H9 (cell line): Measurements from ENCODE around the gene PNMT. TPM values are rescaled to one million over a fixed set of nuclear protein-coding genes. Genes with fewer than 3 reads are reported as not detected.

ENCODE experiments used
- DNase-seq: peaks from one replicate; pipeline ENCODE4 v3.0.0-alpha.2; 2017
- H2AFZ ChIP-seq: one replicate; pipeline ENCODE4 v1.6.1; 2013; ENCODE audit warnings: mild to moderate bottlenecking, low read length, control low read depth, moderate library complexity
- H2AK5ac ChIP-seq: 2 replicates; pipeline ENCODE4 v1.6.1; 2013; ENCODE audit warnings: low read length, control low read depth, mixed read lengths; ENCODE audit not compliant: insufficient read length
- H2BK120ac ChIP-seq: one replicate; pipeline ENCODE4 v1.6.1; 2013; ENCODE audit warnings: low read depth, mild to moderate bottlenecking, low read length, control low read depth, inconsistent platforms; ENCODE audit not compliant: poor library complexity, severe bottlenecking
- H2BK12ac ChIP-seq: 2 replicates; pipeline ENCODE4 v1.6.1; 2013; ENCODE audit warnings: low read length, control low read depth, mixed read lengths, low read depth; ENCODE audit not compliant: insufficient read length
- H2BK15ac ChIP-seq: 2 replicates; pipeline ENCODE4 v1.6.1; 2013; ENCODE audit warnings: low read depth, low read length, control low read depth
- H2BK20ac ChIP-seq: one replicate; pipeline ENCODE4 v1.6.1; 2013; ENCODE audit warnings: low read depth, mild to moderate bottlenecking, low read length, control low read depth, inconsistent platforms; ENCODE audit not compliant: poor library complexity, severe bottlenecking
- H2BK5ac ChIP-seq: 2 replicates; pipeline ENCODE4 v1.6.1; 2013; ENCODE audit warnings: low read length, control low read depth, mixed read lengths; ENCODE audit not compliant: insufficient read length
- H3K14ac ChIP-seq: 2 replicates; pipeline ENCODE4 v1.6.1; 2013; ENCODE audit warnings: low read length, control low read depth; ENCODE audit not compliant: insufficient read depth
- H3K18ac ChIP-seq: 2 replicates; pipeline ENCODE4 v1.6.1; 2013; ENCODE audit warnings: low read depth, mild to moderate bottlenecking, mixed read lengths, low read length, control low read depth; ENCODE audit not compliant: insufficient read length
- H3K23ac ChIP-seq: 2 replicates; pipeline ENCODE4 v1.6.1; 2013; ENCODE audit warnings: low read length, control low read depth, mixed read lengths, low read depth; ENCODE audit not compliant: insufficient read length
- H3K23me2 ChIP-seq: 2 replicates; pipeline ENCODE4 v1.6.1; 2013; ENCODE audit warnings: low read depth, mild to moderate bottlenecking, mixed read lengths, low read length, control low read depth; ENCODE audit not compliant: insufficient read length, poor library complexity, severe bottlenecking
- H3K27ac ChIP-seq: 2 replicates; pipeline ENCODE4 v1.5.1; 2013; ENCODE audit warnings: low read length, control low read depth, mixed read lengths, low read depth; ENCODE audit not compliant: insufficient read length
- H3K27me3 ChIP-seq: 2 replicates; pipeline ENCODE4 v1.6.1; 2013; ENCODE audit warnings: low read length, control low read depth, inconsistent platforms; ENCODE audit not compliant: insufficient read depth
- H3K4ac ChIP-seq: 2 replicates; pipeline ENCODE4 v1.6.1; 2013; ENCODE audit warnings: low read depth, mild to moderate bottlenecking, control low read depth, inconsistent platforms, low read length, moderate library complexity
- H3K4me1 ChIP-seq: 2 replicates; pipeline ENCODE4 v1.6.1; 2013; ENCODE audit warnings: low read length, control low read depth, inconsistent platforms; ENCODE audit not compliant: insufficient read depth
- H3K4me2 ChIP-seq: 2 replicates; pipeline ENCODE4 v1.6.1; 2013; ENCODE audit warnings: low read length, control low read depth, mixed read lengths; ENCODE audit not compliant: insufficient read length, insufficient read depth
- H3K56ac ChIP-seq: 2 replicates; pipeline ENCODE4 v1.6.1; 2013; ENCODE audit warnings: low read depth, mild to moderate bottlenecking, mixed read lengths, low read length, control low read depth; ENCODE audit not compliant: insufficient read length
- H3K79me1 ChIP-seq: 2 replicates; pipeline ENCODE4 v1.6.1; 2013; ENCODE audit warnings: low read depth, mild to moderate bottlenecking, moderate library complexity, low read length, control low read depth, inconsistent platforms; ENCODE audit not compliant: insufficient read depth, poor library complexity, severe bottlenecking
- H3K79me2 ChIP-seq: 2 replicates; pipeline ENCODE4 v1.6.1; 2013; ENCODE audit warnings: low read length, control low read depth, inconsistent platforms; ENCODE audit not compliant: insufficient read depth
- H3K9ac ChIP-seq: 2 replicates; pipeline ENCODE4 v1.6.1; 2013; ENCODE audit warnings: low read length, control low read depth, mixed read lengths; ENCODE audit not compliant: insufficient read length; ENCODE audit errors: extremely low read depth
- H3K9me3 ChIP-seq: one replicate; pipeline ENCODE4 v1.6.1; 2013; ENCODE audit warnings: low read depth, low read length, inconsistent platforms; ENCODE audit not compliant: control insufficient read depth
- H3T11ph ChIP-seq: one replicate; pipeline ENCODE4 v1.6.1; 2013; ENCODE audit warnings: mild to moderate bottlenecking, low read length, control low read depth, inconsistent platforms
- H4K20me1 ChIP-seq: one replicate; pipeline ENCODE4 v1.6.1; 2013; ENCODE audit not compliant: control insufficient read depth, insufficient read length, insufficient read depth
- H4K5ac ChIP-seq: 2 replicates; pipeline ENCODE4 v1.6.1; 2013; ENCODE audit warnings: low read depth, mild to moderate bottlenecking, mixed read lengths, low read length, control low read depth; ENCODE audit not compliant: insufficient read length
- H4K8ac ChIP-seq: replicated peaks from 2 replicates; pipeline ENCODE4 v1.6.1; 2013; ENCODE audit warnings: low read length, control low read depth, mixed read lengths, low read depth; ENCODE audit not compliant: insufficient read length
- H4K91ac ChIP-seq: 2 replicates; pipeline ENCODE4 v1.6.1; 2013; ENCODE audit warnings: low read depth, mild to moderate bottlenecking, moderate library complexity, mixed read lengths, low read length, control low read depth; ENCODE audit not compliant: insufficient read length
- H3K27ac Mint-ChIP-seq, 3 experiments: 2 replicates in 2 of 3; 3 replicates in 1 of 3; pipeline ENCODE4 v1.8.0; 2020 to 2021; ENCODE audit warnings: mixed read lengths in 3 of 3, mild to moderate bottlenecking in 1 of 3, moderate library complexity in 1 of 3
- H3K27me3 Mint-ChIP-seq: 2 replicates; pipeline ENCODE4 v1.8.0; 2021; ENCODE audit warnings: low read depth, mild to moderate bottlenecking, moderate library complexity, mixed read lengths
- H3K36me3 Mint-ChIP-seq, 3 experiments: 2 replicates in 2 of 3; 3 replicates in 1 of 3; pipeline ENCODE4 v1.8.0; 2020 to 2021; ENCODE audit warnings: low read depth in 3 of 3, mixed read lengths in 3 of 3; ENCODE audit not compliant: insufficient read depth in 1 of 3
- H3K4me1 Mint-ChIP-seq, 2 experiments: 2 replicates each; pipeline ENCODE4 v1.8.0; 2020; ENCODE audit warnings: mixed read lengths in 2 of 2
- H3K4me3 Mint-ChIP-seq, 2 experiments: 2 replicates in 1 of 2; 3 replicates in 1 of 2; pipeline ENCODE4 v1.8.0; 2020 to 2021; ENCODE audit warnings: mild to moderate bottlenecking in 2 of 2, mixed read lengths in 2 of 2, moderate library complexity in 1 of 2
- H3K9me3 Mint-ChIP-seq, 2 experiments: 2 replicates in 1 of 2; 3 replicates in 1 of 2; pipeline ENCODE4 v1.8.0; 2020; ENCODE audit warnings: mild to moderate bottlenecking in 2 of 2, mixed read lengths in 2 of 2, moderate library complexity in 1 of 2
- CTCF ChIP-seq: fragments of 200-600 bp; sonication (generic); conservative IDR thresholded peaks from 3 replicates; pipeline ENCODE4 v1.8.0; 2021; ENCODE audit warnings: antibody characterized with exemption, mild to moderate bottlenecking
- WGBS: extraction: QIAGEN DNeasy Blood & Tissue Kit; methylation state at CpG from one replicate; pipeline ENCODE4 v1.1.7; 2013; ENCODE audit warnings: missing lambda C conversion rate, low lambda C conversion rate, mixed read lengths; ENCODE audit not compliant: insufficient read length; ENCODE audit errors: extremely low coverage; 5-methylcytosine and 5-hydroxymethylcytosine counted together
- total RNA-seq: library from RNA; stranded (reverse); gene quantifications from 2 replicates; pipeline ENCODE4 v1.2.1, GENCODE V29; 2021

PNMT gene
- total RNA-seq, 1 experiment from 2014 or later: 2.1 TPM

DNA sequence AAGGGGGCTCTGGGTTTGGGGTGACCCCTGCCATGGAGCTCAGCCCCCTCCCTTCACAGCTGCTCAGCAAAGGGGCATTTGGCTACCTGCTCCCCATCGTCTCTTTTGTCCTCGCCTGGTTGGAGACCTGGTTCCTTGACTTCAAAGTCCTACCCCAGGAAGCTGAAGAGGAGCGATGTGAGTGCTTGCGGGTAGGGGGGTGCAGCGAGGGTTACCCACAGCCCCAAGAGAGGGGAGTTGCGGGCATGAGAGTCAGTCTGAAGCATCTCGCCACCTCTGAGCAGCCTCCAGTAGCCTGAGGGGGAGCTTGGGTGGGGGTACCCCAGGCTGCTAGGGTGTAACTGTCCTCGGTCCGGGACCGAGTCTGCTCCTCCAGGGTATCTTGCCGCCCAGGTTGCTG is 9.9 kb upstream of the PNMT start:
- H2BK20ac ChIP-seq: no peak overlapping the region
- H3K18ac ChIP-seq: no peak overlapping the region
- Mint-ChIP-seq H3K4me1 (peaks cover 6 to 44% of the 10 kb centered on the region in 2 experiments), H3K27ac (no peak overlapping the region; a peak in 1 of 7 replicates), H3K9me3 (no peaks in the 10 kb centered on the region), H3K27me3 (no peaks in the 10 kb centered on the region), H3K4me3 (no peak overlapping the region), H3K36me3 (peaks cover 6 to 40% (median 11%) of the 10 kb centered on the region in 3 experiments; a peak in 6 of 7 replicates)
- no peaks in the 10 kb centered on the region; the same call in 1 of the 2 replicates for H3K4me1 ChIP-seq
- H3K23me2 ChIP-seq: no peaks in the 10 kb centered on the region
- H4K91ac ChIP-seq: no peak overlapping the region
- no peak overlapping the region for H2BK12ac ChIP-seq
- no peak overlapping the region for H3K56ac ChIP-seq
- DNase-seq: no peak
- no peak overlapping the region for H3K23ac ChIP-seq
- H3K9me3 ChIP-seq: no peaks in the 10 kb centered on the region
- no CpG with 5 or more reads among the region's 11 CpGs for WGBS
- no peak overlapping the region for H4K8ac ChIP-seq
- H3K27ac ChIP-seq: no peak overlapping the region
- TF ChIP-seq CTCF: no peak
- H3K79me1 ChIP-seq: no peaks in the 10 kb centered on the region
- no peak overlapping the region for H3K4ac ChIP-seq
- no peak overlapping the region for H2BK5ac ChIP-seq
- H2AFZ ChIP-seq: no peak overlapping the region
- H3K14ac ChIP-seq: no peak overlapping the region
- no peaks in the 10 kb centered on the region for H3K79me2 ChIP-seq
- no peaks in the 10 kb centered on the region for H3K27me3 ChIP-seq
- H3K9ac ChIP-seq: no peak overlapping the region
- no peaks in the 10 kb centered on the region for H4K20me1 ChIP-seq
- H3T11ph ChIP-seq: no peak overlapping the region
- no peak overlapping the region for H2AK5ac ChIP-seq
- no peak overlapping the region for H3K4me2 ChIP-seq
- no peak overlapping the region for H2BK120ac ChIP-seq
- no peak overlapping the region for H4K5ac ChIP-seq
- no peak overlapping the region for H2BK15ac ChIP-seq
